Measurements from ENCODE around the gene CBX1.
"Not testable (repeated sequence)": the region's sequence is repeated elsewhere in the genome, so short reads cannot be mapped to it uniquely, and the experiment has no call there.

Gene CBX1

DNA sequence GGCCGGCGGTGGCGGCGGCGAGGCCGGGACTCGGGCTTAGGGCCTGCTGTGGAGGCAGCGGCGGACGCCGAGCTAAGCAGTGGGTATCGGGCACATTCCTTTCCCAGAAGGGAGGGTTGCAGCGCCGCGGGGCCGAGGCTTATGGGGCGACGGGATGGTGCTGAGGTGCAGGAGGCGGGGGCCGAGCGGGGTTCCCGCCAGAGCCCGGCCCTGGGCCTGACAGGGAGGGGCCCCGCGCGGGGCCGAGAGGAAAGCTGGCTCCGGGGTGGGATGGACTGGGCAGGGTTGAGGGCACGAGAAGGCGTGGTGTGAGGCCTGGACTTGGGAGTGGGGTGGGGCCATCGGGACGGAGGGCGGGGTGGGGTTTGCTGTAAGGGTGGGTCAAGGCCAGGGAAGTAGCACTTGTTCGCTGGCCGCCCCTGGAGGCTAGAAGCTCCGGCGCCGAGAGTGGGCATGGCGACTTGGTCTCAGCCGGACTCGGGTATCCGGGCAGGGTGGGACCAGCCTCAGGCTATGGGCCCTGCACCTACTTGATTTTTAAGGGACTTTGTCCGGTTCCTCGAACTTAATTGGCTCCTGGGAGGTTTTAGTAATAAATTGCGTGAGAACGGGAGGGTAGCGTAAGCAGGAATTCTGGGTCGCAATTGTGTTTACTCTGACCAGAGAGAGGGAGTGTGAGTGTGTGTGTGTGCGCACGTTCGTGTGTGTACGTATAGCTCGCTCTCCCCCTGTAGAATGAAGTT, 52.7 kb downstream of the CBX1 start:
- peak; percentile 29 for DNase-seq

DNA sequence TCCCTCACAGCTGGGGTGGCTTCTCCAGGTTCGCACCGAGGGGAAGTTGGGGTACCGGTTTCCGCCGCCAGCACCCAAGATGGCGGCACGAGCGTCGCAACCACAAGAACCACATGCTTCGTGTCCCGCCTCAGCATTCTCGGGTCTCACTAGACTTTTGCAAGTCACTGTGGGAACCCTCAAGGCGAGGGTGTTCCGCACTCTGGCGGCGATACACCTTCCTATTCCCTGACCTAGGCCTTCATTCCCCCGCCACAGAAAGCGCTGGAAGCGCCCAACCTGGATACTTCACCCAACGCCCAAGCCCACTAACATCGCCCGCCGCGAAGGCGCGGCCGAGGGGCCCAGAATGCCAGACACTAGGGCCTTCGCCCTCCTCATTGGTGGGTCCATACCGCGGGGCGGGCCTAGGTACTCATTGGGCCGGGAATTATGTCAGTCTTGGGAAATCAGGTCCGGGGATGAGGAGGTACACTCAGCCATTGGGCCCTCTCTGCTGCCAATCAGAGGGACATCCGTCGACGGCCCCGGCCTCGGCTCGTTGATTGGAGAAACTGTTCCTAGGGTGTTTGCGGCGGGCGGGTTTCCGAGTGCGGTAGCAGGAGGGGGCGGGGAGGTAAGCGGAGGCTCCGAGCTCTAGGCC, 53.4 kb downstream of the CBX1 start, which contains the start of gene NFE2L1:
Gene NFE2L1, plus strand, starts transcription at position 619 of the 643 bp plus-strand sequence. CDS start 2,760 bp downstream, outside the sequence.
- DNase-seq, result peak; percentile 96

DNA sequence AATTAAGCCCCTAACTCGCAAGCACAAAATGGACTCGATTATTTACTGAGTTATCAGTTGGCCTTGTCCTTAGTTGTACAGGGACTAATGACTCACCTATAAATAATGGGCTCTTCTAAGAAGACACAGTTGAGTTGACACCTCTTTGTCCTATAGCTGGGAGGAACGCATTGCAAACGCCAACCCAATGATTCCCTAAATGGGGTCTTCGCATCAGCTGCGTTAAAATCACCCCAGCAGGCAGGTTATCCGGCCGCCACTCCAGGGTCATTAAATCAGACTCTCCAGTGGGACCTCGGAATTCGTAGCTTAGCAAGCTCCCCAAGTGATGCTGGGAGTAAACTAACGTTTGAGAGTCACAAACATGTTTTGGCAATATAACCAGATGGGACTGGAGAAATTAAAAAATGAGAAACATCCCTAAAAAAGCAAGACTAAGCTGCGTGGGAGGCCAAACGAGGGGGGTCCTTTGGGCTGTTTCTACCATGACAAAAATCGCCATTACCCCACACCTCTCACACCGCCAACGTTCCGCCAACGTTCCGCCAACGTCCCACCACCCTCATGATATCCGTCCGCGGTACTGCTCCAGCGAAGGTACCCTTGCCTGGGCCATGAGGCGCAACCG, 54.1 kb downstream of the CBX1 start:
- no peak for DNase-seq

DNA sequence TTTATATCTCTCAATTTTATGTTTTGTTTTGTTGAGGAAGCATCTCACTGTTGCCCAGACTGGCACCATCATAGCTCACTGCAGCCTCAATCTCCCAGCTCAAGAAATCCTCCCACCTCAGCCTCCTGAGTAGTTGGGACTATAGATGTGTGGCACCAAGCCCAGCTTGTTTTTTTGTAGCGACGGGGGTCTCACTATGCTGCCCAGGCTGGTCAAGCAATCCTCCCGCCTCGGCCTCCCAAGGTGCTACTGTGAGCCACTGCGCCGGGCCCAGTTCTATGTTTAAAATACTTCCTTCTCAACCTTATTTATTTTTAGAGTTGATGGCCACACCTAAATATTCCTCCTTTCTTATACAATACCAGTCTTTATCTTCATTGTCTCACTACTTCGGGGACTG, 55.0 kb downstream of the CBX1 start:
- no peak for DNase-seq

DNA sequence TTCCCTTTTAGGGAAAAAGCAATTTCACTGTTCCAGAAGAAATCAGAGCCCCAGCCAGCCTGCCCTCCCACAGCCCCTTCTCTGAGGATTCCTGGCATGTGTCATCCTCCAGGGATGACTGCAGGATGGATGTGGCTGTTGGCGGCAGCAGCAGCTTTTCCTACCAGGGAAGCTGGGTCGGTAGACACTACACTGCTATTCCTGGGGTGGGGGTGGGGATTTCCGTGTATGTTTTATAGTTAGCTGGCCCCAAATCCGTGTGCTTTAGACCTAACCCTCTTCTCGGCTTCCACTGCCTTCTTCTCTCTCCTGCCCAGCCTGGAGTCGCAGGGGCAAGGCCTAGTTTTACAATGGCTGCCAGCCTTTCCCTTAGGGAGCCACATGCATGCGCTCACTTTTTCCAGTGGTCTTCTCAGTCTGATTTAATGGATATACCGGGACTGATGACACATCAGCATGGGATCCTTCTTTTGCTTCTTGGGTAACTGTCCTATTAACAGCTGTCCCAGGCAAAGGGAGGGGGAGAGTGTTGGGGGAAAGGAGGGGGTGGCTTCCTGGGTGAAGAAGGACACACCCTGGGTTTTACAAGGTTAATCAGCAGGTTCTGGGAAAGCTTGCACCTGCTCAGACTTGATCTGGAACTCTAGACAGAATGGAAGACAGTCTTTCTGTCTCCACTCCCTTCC, 55.8 kb downstream of the CBX1 start:
- no peak for DNase-seq

DNA sequence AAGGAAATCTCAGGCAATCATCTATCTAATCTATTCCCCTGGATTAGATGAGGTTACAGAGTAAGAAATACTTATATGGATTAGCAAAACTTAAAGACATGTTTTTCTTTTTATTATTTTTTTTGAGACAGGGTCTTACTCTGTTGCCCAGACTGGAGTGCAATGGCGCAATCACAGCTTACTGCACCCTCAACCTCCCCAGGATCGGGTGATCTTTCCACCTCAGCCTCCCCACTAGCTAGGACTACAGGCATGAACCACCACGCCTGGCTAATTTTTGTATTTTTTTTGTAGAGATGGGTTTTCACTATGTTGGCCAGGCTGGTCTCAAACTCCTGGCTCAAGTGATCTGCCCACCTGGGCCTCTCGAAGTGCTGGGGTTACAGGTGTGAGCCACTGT, 56.4 kb downstream of the CBX1 start:
- DNase-seq, result no peak

DNA sequence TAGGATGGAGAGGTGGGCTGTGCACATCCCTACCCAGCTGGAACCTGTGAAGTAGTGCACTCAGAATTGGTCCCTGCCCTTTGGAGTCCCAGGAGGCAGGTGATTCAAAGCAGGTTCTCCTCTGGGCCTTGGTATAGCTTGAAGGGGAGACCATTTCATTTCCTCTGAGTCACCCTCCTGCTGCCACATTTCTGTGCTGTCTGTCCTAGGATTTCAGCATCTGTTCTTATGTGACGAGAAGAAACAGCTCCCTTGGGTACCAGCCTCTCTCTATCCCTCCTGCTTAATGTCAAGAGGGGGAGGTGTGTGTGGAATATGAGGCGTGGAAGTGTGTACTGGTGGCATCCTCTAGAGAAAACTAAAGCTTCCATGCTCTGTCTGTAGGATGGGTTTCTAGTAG, 58.1 kb downstream of the CBX1 start:
- no peak for DNase-seq

DNA sequence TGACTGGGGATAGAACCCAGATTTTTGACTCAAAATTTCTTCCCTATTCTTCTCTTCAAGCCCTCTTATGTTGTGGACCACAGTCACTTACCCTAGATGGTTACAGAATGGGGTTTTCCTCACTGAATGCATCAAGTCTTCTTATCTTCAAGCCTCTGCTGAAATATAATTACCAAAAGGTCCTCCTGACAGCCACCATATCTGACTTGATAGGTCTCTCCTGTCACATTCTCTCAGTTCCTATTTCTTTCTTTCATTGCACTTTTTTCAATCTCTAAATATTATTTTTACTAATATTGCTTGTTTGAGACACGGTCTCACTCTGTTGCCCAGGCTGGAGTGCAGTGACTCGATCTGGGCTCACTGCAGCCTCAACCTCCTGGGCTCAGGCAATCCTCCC, 62.6 kb downstream of the CBX1 start:
- DNase-seq, result no peak

DNA sequence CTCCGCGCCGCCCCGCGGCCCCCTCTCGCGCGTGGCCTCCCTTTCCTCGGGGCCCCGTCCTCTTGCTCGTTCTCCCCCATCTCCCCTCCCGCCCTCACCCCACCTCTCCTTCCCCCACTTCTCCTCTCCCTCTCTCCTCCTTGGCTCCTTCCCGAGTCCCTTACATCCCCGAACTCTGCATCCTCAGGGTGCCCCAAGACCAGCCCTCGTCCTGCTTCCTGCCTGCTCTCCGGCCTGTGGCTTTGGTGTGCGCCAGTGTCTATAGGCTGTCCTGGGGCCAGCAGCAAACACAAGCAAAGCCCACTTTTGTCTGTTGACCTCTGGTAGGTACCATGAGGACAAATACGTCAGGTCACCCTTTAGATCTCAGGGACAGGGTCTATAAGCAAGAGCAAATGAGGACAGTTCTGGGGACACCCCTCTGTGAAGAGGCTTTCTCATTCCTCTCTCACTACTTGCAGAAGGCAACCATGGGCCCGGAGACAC, 63.4 kb downstream of the CBX1 start:
- DNase-seq, result no peak

DNA sequence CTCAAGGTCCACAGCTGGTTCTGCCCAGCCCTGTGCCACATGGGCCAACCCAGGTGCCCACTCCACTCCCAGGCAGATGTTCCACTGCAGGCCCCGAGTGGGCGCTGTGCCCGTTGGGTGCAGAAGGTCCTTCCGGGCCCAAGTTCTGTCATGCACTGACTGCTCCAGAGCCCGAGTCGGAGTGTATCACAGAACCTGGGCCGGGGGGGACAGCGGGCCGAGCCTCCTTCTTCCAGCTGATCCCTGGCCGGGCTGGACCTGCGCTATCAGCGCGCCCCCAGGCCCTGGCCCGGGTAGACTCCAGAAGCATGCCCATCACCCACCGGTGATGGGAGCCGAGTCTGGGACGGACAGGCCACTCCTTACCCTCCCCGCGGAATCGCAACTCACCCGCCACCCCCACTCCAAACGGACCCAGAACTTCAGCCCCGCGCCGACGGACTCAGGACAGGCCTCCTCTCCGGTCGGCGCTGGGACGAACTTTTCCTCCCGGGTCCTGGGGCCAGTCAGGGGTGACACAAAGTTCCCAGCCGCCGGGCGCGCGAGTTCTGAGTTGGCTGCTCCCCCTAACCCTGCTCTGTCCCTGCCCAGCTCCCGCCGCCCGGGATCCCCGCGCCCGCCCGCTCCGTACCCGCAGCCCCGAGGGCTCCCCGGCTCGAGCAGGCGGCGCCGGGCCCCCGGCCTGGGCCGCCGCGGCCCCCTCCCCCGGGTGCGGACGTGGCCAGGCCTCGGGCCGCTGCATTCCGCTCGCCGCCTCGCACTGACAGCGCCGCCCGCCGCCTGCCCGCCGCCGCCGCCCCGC, 64.0 kb downstream of the CBX1 start, which contains the start of gene COPZ2:
Gene COPZ2, minus strand, starts transcription at position 762 of the 802 bp plus-strand sequence. Its CDS starts 20 bp downstream, at position 742.
- DNase-seq, result peak; percentile 69

DNA sequence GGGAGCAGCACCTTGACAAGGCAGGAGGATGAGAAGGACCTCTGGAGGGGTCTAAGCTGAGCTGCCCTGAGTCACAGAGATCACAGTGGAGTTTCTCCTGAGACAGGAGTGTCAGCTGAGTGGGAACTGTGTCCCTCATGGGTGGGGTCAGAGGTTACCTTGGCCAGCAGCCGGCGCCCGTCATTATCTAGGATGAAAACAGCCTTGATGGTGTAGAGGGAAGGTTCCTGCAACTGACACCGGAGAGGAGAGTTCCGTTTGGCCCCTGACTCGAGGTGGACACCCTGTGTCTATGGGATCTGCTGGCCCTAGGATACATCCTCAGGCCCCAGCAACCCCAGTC, 64.6 kb downstream of the CBX1 start:
- DNase-seq, result no peak

DNA sequence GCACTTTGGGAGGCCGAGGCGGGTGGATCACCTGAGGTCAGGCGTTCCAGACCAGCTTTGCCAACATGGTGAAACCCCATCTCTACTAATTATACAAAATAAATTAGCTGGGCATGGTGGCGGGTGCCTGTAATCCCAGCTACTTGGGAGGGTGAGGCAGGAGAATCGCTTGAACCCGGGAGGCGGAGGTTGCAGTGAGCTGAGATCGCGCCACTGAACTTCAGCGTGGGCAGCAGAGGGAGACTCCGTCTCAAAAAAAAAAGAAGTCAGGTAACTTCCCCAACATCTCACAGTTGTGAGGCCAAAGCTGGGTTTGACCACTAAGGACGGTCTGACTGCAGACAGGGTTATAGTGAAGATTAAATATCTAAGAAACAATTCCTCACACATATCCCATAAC, 66.5 kb downstream of the CBX1 start:
- DNase-seq, result not testable (repeated sequence)

DNA sequence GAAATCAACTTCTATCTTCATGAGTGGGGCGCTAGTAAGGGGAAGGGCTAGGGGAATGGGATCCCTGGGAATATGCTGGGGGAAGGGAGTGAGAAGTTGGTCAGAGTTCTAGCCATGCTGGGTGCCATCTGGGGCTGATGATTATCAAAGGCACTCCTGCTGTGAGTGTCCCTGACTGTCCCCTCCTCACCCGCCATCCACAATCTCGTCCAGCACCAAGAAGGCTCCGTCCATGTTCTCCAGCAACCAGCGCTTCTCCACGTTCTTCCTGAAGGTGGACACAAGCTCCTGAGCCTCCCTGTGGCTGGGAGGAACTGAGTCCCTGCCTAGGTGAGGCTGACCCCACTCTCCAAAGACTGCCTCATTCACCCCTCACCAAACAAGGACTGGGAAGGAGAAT, 69.3 kb downstream of the CBX1 start:
- no peak for DNase-seq

DNA sequence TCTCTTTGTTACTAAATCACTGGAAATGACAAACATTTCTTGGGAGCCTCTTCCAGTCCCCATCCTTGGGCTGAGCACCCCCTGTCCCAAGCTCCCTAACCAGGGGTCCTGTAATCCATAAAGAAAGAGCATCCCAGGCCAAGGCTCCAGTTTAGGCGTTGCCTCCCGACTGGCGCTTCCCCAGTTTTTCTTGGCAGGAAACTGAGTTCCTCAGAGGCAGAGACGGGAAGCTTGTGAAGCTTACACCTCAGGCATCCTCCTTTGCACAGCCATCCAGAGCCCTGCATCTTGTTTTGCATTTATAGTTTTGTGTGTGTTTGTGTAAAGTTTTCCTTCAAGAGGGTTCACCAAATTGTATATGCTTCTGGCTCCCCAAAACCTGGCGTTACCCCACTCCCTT, 70.7 kb downstream of the CBX1 start:
- no peak for DNase-seq

DNA sequence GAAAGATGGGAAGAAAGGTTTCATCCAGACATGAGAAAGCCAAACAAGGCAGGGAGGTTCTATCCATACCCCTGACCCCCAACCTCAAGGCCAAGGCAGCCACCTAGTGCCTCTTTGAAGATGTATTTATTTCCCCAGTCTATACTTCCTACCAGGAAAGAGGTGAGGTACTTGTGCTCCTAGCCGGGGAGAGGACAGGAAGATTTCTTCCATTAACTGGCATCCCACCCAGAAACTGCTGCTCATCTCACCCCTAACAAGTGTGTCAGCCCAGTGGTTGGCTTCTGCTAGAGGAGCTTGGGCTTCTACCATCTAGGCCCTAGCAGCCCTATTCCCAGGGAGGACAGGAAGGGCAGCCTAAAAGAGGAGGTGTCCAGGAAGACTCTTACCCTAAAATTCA, 72.5 kb downstream of the CBX1 start:
- no peak for DNase-seq

DNA sequence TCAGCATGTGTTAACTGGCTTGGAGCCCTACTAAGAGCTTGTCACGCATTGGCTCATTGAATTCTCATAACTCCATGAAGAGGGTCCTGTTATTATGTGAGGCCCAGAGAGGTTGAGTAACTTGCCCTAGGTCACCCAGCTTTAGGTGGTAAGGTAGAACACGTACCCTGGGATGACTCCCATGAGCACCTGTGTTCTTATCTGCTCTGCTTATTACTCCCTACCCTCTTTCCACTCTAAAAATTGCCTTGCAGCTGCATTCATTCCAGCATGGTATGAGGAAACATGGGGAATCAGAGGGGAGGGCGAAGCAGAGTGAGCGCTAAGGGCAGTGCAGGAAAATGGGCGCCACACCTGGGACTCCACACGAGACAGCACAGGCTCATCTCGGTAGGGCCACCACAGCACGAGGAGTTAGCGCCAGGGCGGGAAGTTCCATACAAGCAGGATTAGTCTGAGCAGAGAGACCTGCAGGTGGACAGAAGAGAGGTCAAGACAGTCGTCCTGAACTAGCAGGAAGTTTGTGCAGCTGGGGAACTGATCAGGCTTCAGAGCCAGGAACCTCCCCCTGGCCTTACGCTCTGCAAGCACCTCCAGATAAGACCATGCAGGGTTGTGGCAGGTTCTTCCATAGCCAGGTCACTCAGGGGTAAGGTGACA, 73.8 kb downstream of the CBX1 start:
- no peak for DNase-seq

DNA sequence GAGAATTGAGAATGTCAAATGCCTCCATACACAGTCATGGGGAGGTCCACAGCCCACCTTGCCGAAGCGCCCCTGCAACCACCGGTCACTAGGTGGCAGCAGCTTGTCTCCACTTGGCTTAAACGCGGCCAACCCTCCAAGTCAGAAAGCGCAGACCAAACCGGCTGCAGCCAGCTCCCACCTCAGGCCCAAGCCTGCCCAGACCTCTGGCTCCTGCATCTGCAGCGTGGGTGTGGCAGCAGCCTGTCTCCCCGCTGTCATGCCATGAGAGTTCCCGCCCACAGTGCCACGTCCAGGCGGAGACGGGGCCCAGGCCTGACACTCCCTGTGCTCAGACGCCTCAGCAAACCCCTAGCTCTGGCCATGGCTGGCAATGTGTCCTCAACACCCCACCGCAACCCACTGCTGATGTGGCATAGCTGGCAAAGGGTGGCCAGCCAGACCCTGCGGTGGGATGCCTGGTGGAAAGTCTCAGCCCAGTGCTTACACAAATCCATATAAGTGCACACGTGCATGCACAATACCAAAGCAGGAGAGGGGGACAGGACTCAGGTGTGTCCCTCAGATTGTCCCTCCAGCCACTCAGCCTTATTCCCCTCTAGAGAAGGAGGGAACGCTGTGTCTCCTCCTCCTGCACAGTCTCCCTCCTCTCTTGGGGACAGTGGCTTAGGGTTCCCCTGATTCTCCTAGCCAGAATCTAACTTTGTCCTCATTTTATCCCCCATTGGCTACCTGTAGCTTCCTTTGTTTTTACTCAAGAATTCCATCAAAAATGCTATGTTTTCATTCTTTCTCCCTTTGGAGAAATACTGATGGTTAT, 74.6 kb downstream of the CBX1 start:
- peak; percentile 78 for DNase-seq

DNA sequence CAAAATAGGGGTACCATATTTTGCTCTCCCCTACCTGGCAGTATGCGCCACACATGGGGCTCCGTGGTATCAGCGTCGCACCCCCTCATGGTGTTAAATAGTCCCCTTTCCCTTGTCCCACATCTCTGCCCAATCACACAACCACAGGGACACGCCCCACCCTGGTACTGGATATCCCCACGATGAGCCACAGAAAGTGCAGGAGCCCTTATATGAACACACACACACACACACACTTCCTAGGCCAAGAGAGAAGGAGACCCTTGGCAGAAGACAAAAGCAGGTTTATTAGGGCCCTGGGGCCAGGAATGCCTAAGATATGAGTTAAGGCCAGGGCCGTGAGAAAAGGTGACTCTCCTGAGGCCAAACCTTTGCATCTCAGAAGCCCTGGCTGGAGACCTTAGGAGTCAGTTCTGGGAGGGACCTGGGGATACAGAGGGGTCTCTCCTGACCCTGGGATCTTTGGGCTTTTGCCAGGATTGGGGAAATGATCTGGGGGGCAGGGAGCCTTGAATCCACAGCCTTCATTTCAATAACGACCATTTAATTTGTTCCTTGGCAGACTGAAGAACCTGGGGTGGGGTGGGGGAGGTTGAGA, 75.3 kb downstream of the CBX1 start:
- DNase-seq, result no peak

DNA sequence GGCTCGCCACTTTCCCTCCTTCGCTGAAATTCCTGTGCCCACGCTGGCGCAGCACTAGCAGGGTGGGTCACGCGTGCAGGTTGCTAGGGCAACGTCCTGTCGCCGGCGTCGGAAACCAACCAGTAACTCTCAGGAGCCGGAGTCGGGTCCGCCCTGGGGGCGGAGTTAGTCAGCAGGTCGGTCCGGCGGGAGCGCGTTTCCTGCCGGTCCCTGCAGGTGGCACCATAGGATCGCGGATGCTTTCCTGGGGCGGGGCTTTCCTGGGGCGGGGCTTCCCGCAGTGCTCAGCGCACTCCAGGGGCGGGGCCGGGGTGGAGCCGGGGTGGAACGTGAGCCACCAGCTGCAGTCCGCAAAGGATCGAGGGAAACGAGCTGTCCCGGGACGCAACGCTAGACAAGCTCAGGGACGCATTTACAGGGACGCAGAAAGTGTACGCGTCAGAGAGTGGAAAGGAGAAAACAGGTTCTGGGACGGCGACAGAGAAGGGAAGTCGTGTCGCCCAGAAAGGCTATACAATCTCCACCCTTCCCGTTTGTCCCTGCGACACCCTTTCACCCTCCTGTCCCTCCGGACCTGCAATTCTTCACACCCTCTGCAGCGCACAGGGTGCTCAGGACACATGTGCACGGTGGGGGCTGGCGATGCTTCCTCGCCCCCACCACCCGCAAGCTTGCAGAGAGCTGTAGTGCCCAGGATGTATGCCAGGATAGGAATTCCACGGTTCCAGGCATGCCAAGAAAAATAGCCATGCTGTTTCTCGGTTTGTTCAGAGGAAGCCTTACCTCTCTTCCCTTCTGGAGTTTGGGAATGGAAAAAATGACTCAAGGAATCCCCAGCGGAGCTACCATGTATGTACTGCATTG, 76.0 kb downstream of the CBX1 start:
- peak; percentile 99 for DNase-seq

All from CD4-positive, alpha-beta T cell treated with Interleukin-17A for 4 hours (primary cell).